H1 (cell line): ENCODE data around the gene SREK1IP1. TPM values are rescaled to one million over a fixed set of nuclear protein-coding genes. Genes with fewer than 3 reads are reported as not detected.
"Not testable (repeated sequence)": the region's sequence is repeated elsewhere in the genome, so short reads cannot be mapped to it uniquely, and the experiment has no call there.

Source experiments
- CTCF ChIA-PET: fragments of 300-600 bp; sonication (Branson Sonifier 250); formaldehyde crosslinking; loops from one replicate; lab custom pipeline; 2021; ENCODE audit not compliant: partially characterized antibody; lab: Charles Lee
- POLR2A ChIA-PET: fragments of 300-600 bp; sonication (Branson Sonifier 250); formaldehyde crosslinking; loops from one replicate; lab custom pipeline; 2021; ENCODE audit warnings: inconsistent platforms; ENCODE audit not compliant: partially characterized antibody; lab: Charles Lee
- DNase-seq, 2 experiments: peaks; one replicate each; pipeline versions ENCODE4 v3.0.0 to v3.0.0-alpha.2; 2010 to 2022; ENCODE audit warnings: low spot score in 2 of 2, low read depth in 1 of 2, mixed read lengths in 1 of 2
- FAIRE-seq: peaks from 2 replicates; lab custom pipeline; 2011; peaks lifted over from hg19 to GRCh38; lab: Jason Lieb, UNC
- H2AFZ ChIP-seq: 2 replicates; pipeline ENCODE4 v1.8.1; 2012; ENCODE audit warnings: low read length, inconsistent platforms
- H2AK5ac ChIP-seq: 2 replicates; pipeline ENCODE4 v1.6.1; 2013; ENCODE audit warnings: low read depth, low read length
- H2BK120ac ChIP-seq: replicated peaks from 2 replicates; pipeline ENCODE3; 2013; ENCODE audit warnings: low read depth, low read length, inconsistent platforms
- H2BK12ac ChIP-seq: 2 replicates; pipeline ENCODE4 v1.6.1; 2013; ENCODE audit warnings: low read depth, low read length
- H2BK15ac ChIP-seq: 2 replicates; pipeline ENCODE4 v1.6.1; 2013; ENCODE audit warnings: low read length
- H2BK20ac ChIP-seq: 2 replicates; pipeline ENCODE4 v1.6.1; 2013; ENCODE audit warnings: low read length
- H2BK5ac ChIP-seq: 2 replicates; pipeline ENCODE4 v1.6.1; 2013; ENCODE audit warnings: low read depth, low read length
- H3K14ac ChIP-seq: 2 replicates; pipeline ENCODE4 v1.6.1; 2013; ENCODE audit warnings: inconsistent platforms; ENCODE audit not compliant: insufficient read length
- H3K18ac ChIP-seq: 2 replicates; pipeline ENCODE4 v1.6.1; 2013; ENCODE audit warnings: low read length; ENCODE audit errors: extremely low read depth
- H3K23ac ChIP-seq: 2 replicates; pipeline ENCODE4 v1.6.1; 2013; ENCODE audit warnings: inconsistent platforms; ENCODE audit not compliant: insufficient read length
- H3K23me2 ChIP-seq: 2 replicates; pipeline ENCODE4 v1.6.1; 2013; ENCODE audit warnings: low read depth, low read length
- H3K27ac ChIP-seq: 2 replicates; pipeline ENCODE4 v1.6.1; 2011; ENCODE audit warnings: low read depth, low read length, inconsistent platforms
- H3K27me3 ChIP-seq, 4 experiments: replicated peaks in 1 of 4; 1 replicate in 1 of 4; 2 replicates in 3 of 4; pipeline versions ENCODE4 v1.6.1 to v1.8.1; 2011 to 2013; ENCODE audit warnings: low read length in 3 of 4, mild to moderate bottlenecking in 3 of 4, inconsistent platforms in 2 of 4, mixed read lengths in 2 of 4, moderate library complexity in 1 of 4; ENCODE audit not compliant: control insufficient read depth in 3 of 4, insufficient read depth in 3 of 4; ENCODE audit errors: extremely low read depth in 1 of 4
- H3K36me3 ChIP-seq, 4 experiments: 2 replicates each; pipeline versions ENCODE4 v1.6.1 to v1.8.1; 2011 to 2013; ENCODE audit warnings: mild to moderate bottlenecking in 4 of 4, low read length in 3 of 4, moderate library complexity in 2 of 4, control low read depth in 1 of 4, inconsistent platforms in 1 of 4; ENCODE audit not compliant: insufficient read depth in 4 of 4, control insufficient read depth in 2 of 4
- H3K4ac ChIP-seq: replicated peaks from 2 replicates; pipeline ENCODE3; 2013; ENCODE audit warnings: low read length, low read depth, mixed read lengths, inconsistent platforms; ENCODE audit not compliant: insufficient read length
- H3K4me1 ChIP-seq, 4 experiments: replicated peaks in 1 of 4; 1 replicate in 1 of 4; 2 replicates in 3 of 4; pipeline versions ENCODE4 v1.6.1 to v1.8.1; 2011 to 2013; ENCODE audit warnings: low read length in 3 of 4, inconsistent platforms in 2 of 4, mixed read lengths in 1 of 4; ENCODE audit not compliant: insufficient read depth in 4 of 4, control insufficient read depth in 3 of 4
- H3K4me2 ChIP-seq, 2 experiments: 2 replicates each; pipeline versions ENCODE4 v1.6.1 to v1.8.1; 2011 to 2013; ENCODE audit warnings: low read depth in 2 of 2, low read length in 2 of 2, control low read depth in 1 of 2, inconsistent platforms in 1 of 2, mild to moderate bottlenecking in 1 of 2; ENCODE audit not compliant: insufficient read depth in 1 of 2
- H3K4me3 ChIP-seq, 4 experiments: fragments of 200-600, 300-600 bp in 1 of 4; sonication (generic), shearing (Covaris generic), sonication (Bioruptor Twin) in 1 of 4; 2 replicates each; pipeline versions ENCODE4 v1.5.1 to v1.8.1; 2011 to 2016; ENCODE audit warnings: low read length in 4 of 4, low read depth in 3 of 4, control low read depth in 2 of 4, inconsistent platforms in 2 of 4, mild to moderate bottlenecking in 2 of 4, mixed read lengths in 1 of 4, moderate library complexity in 1 of 4; ENCODE audit not compliant: insufficient read depth in 2 of 4; ENCODE audit errors: extremely low read depth in 1 of 4
- H3K56ac ChIP-seq: replicated peaks from 2 replicates; pipeline ENCODE3; 2013; ENCODE audit warnings: low read depth, mild to moderate bottlenecking, mixed read lengths, low read length, inconsistent platforms; ENCODE audit not compliant: insufficient read length
- H3K79me1 ChIP-seq: 2 replicates; pipeline ENCODE4 v1.6.1; 2013; ENCODE audit warnings: low read depth, low read length, control low read depth
- H3K79me2 ChIP-seq, 2 experiments: 2 replicates each; pipeline versions ENCODE4 v1.6.1 to v1.8.1; 2012 to 2013; ENCODE audit warnings: low read length in 2 of 2, mild to moderate bottlenecking in 2 of 2, inconsistent platforms in 1 of 2; ENCODE audit not compliant: insufficient read depth in 2 of 2, control insufficient read depth in 1 of 2
- H3K9ac ChIP-seq, 4 experiments: replicated peaks in 1 of 4; 1 replicate in 1 of 4; 2 replicates in 3 of 4; pipeline versions ENCODE4 v1.6.1 to v1.8.1; 2011 to 2013; ENCODE audit warnings: low read depth in 3 of 4, low read length in 3 of 4, control low read depth in 2 of 4, mild to moderate bottlenecking in 2 of 4, moderate library complexity in 2 of 4, inconsistent platforms in 1 of 4; ENCODE audit errors: extremely low read depth in 1 of 4
- H3K9me3 ChIP-seq, 2 experiments: 2 replicates each; pipeline versions ENCODE4 v1.6.1 to v1.8.1; 2012 to 2013; ENCODE audit warnings: mild to moderate bottlenecking in 2 of 2, moderate library complexity in 2 of 2, control low read depth in 1 of 2, inconsistent platforms in 1 of 2, low read depth in 1 of 2, low read length in 1 of 2, mixed read lengths in 1 of 2; ENCODE audit not compliant: insufficient read depth in 2 of 2
- H4K20me1 ChIP-seq, 2 experiments: replicated peaks in 1 of 2; 2 replicates each; pipeline versions ENCODE3 to v1.8.1; 2011 to 2013; ENCODE audit warnings: inconsistent platforms in 2 of 2, low read length in 2 of 2, mild to moderate bottlenecking in 1 of 2; ENCODE audit not compliant: insufficient read depth in 2 of 2, control insufficient read depth in 1 of 2
- H4K5ac ChIP-seq: 2 replicates; pipeline ENCODE4 v1.6.1; 2013; ENCODE audit warnings: low read length, low read depth, mixed read lengths, inconsistent platforms; ENCODE audit not compliant: insufficient read length
- H4K8ac ChIP-seq: 2 replicates; pipeline ENCODE4 v1.8.0; 2013; ENCODE audit warnings: mild to moderate bottlenecking, moderate library complexity, low read length, inconsistent platforms; ENCODE audit not compliant: insufficient read depth; ENCODE audit errors: extremely low read depth
- H4K91ac ChIP-seq: replicated peaks from 2 replicates; pipeline ENCODE3; 2013; ENCODE audit warnings: low read length, mixed read lengths, inconsistent platforms; ENCODE audit not compliant: insufficient read length
- EP300 ChIP-seq, 2 experiments: IDR thresholded peaks; 1 replicate in 1 of 2; 2 replicates in 1 of 2; pipeline ENCODE4 v1.6.1; 2011 to 2012; ENCODE audit warnings: low read depth in 2 of 2, low read length in 2 of 2, mild to moderate bottlenecking in 2 of 2, borderline replicate concordance in 1 of 2, inconsistent platforms in 1 of 2, moderate library complexity in 1 of 2
- WGBS, 2 experiments: shearing (Covaris generic) in 1 of 2; methylation state at CpG; one replicate each; pipeline versions ENCODE4 v1.1.6 to v1.1.7; 2013 to 2015; ENCODE audit warnings: low lambda C conversion rate in 2 of 2, mixed read lengths in 2 of 2, inconsistent platforms in 1 of 2, low coverage in 1 of 2, missing lambda C conversion rate in 1 of 2; ENCODE audit not compliant: insufficient replicate concordance in 2 of 2, insufficient coverage in 1 of 2, insufficient read length in 1 of 2; ENCODE audit errors: extremely low coverage in 1 of 2, missing lambda C conversion rate in 1 of 2; 5-methylcytosine and 5-hydroxymethylcytosine counted together
- polyA plus RNA-seq, 7 experiments: library from polyadenylated mRNA; depleted of rRNA in 3 of 7; stranded (reverse) in 5 of 7; unstranded in 2 of 7; fragments of >200 nt in 5 of 7; fragments of 200-250 nt in 2 of 7; gene quantifications; 1 replicate in 5 of 7; 2 replicates in 1 of 7; 4 replicates in 1 of 7; pipeline versions ENCODE4 v1.2.1 to v1.2.3, GENCODE V29; 2011 to 2013; ENCODE audit warnings: missing spikeins in 2 of 7, mixed read lengths in 2 of 7
- total RNA-seq: library from RNA; stranded (reverse); fragmentation: NEBNext Ultra II Directional; extraction: Animal tissue kit (Norgen Biotek cat#: 25700); gene quantifications from 2 replicates; pipeline ENCODE4 v1.2.1, GENCODE V29; 2021

Gene SREK1IP1
- total and polyA plus RNA-seq, 2 of the 8 experiments (the other 6 are each of a cell fraction or from before 2014, with no cell fraction given) = 6.2 to 39.0 TPM

GRCh38 chr5:64696414-64696813 lies 72.1 kb downstream of the SREK1IP1 start:
- H2AK5ac ChIP-seq, DNase-seq, H3K4me3 ChIP-seq, H3K79me2 ChIP-seq, H3K56ac ChIP-seq, H3K23me2 ChIP-seq, H4K5ac ChIP-seq, H3K18ac ChIP-seq, H3K79me1 ChIP-seq, H2BK12ac ChIP-seq, H3K23ac ChIP-seq, H3K4me1 ChIP-seq, POLR2A ChIA-PET, H3K14ac ChIP-seq, H3K27me3 ChIP-seq, H4K20me1 ChIP-seq, H2BK5ac ChIP-seq: not testable (repeated sequence)
- 98% methylated on average over 7 of the region's 7 CpGs; no CpG with 5 or more reads in 1 of the 2 experiments for WGBS, 2 experiments
- H3K9me3 ChIP-seq = peaks cover 9 to 11% of the 10 kb centered on the region in 2 experiments; a peak in 2 of 4 replicates
- TF ChIP-seq EP300 (IDR thresholded peaks at IDR 0.05; ENCODE audit: borderline replicate concordance in 1 of 2, low read depth in 2 of 2, low read length in 2 of 2) = peak in 1 of 2 experiments; percentile 69; a peak in 1 of 3 replicates
- TF ChIP-seq, all 59 proteins: peak for 1; not testable (repeated sequence) for 58
- H3K27ac ChIP-seq, H2BK20ac ChIP-seq, H2AFZ ChIP-seq, CTCF ChIA-PET, H3K4me2 ChIP-seq, H2BK120ac ChIP-seq, H4K91ac ChIP-seq, H3K9ac ChIP-seq, H3K4ac ChIP-seq, H3K36me3 ChIP-seq, H4K8ac ChIP-seq, H2BK15ac ChIP-seq, FAIRE-seq: not testable (repeated sequence)
